Renal pelvis (tissue), 12 donors: Measurements from ENCODE around the gene ANKRD44. TPM values are rescaled to one million over a fixed set of nuclear protein-coding genes. Genes with fewer than 3 reads are reported as not detected.
"Not testable (repeated sequence)": the region's sequence is repeated elsewhere in the genome, so short reads cannot be mapped to it uniquely, and the experiment has no call there.

Experiments
- DNase-seq: peaks from one replicate; pipeline ENCODE4 v3.0.0-alpha.2; 2013
- long read RNA-seq, 16 experiments: transcript quantifications; one replicate each; lab custom pipeline, GENCODE V29; 2026
- polyA plus RNA-seq, 3 donors: library from polyadenylated mRNA; unstranded; fragments of 120-200 nt; gene quantifications; one replicate each; pipeline ENCODE4 v1.2.1, GENCODE V29; 2013; ENCODE audit not compliant: insufficient read length in 3 of 3

Gene ANKRD44
- polyA plus RNA-seq = 10 to 100 TPM in 2 of 3 donors, 1 to 10 TPM in 1; 8.8 to 13.3 (median 12.6) TPM
- long read RNA-seq, donor 1, partial matches to known transcripts = 0 of 2 reads
- long read RNA-seq, donor 1, other reads (novel, unspliced or antisense) = 0 of 2 reads
- long read RNA-seq, donor 2 = 0 reads
- long read RNA-seq, donor 3, full-length matches to known transcripts = 2 of 2 reads
- long read RNA-seq, donor 3, partial matches to known transcripts = 0 of 2 reads
- long read RNA-seq, donor 3, other reads (novel, unspliced or antisense) = 0 of 2 reads
- long read RNA-seq, donor 4, partial matches to known transcripts = 0 of 1 reads
- long read RNA-seq, donor 4, other reads (novel, unspliced or antisense) = 0 of 1 reads
- long read RNA-seq, donor 5, partial matches to known transcripts = 0 of 1 reads
- long read RNA-seq, donor 5, other reads (novel, unspliced or antisense) = 0 of 1 reads
- long read RNA-seq, donor 6 = 0 reads
- long read RNA-seq, donor 7 = 0 reads
- long read RNA-seq, donor 8, partial matches to known transcripts = 0 of 1 reads
- long read RNA-seq, donor 8, other reads (novel, unspliced or antisense) = 0 of 1 reads
- long read RNA-seq, donor 9, full-length matches to known transcripts = 1 of 1 reads
- long read RNA-seq, donor 9, partial matches to known transcripts = 0 of 1 reads
- long read RNA-seq, donor 9, other reads (novel, unspliced or antisense) = 0 of 1 reads
- long read RNA-seq, donor 10, partial matches to known transcripts = 0 of 1 reads
- long read RNA-seq, donor 10, other reads (novel, unspliced or antisense) = 0 of 1 reads
- long read RNA-seq, donor 11 = 0 reads
- long read RNA-seq, donor 12, full-length matches to known transcripts = 2 of 2 reads
- long read RNA-seq, donor 12, partial matches to known transcripts = 0 of 2 reads
- long read RNA-seq, donor 12, other reads (novel, unspliced or antisense) = 0 of 2 reads
- long read RNA-seq, donor 13, partial matches to known transcripts = 0 of 1 reads
- long read RNA-seq, donor 13, other reads (novel, unspliced or antisense) = 0 of 1 reads
- long read RNA-seq, donor 14 = 0 reads
- long read RNA-seq, donor 15, full-length matches to known transcripts = 1 of 1 reads
- long read RNA-seq, donor 15, partial matches to known transcripts = 0 of 1 reads
- long read RNA-seq, donor 15, other reads (novel, unspliced or antisense) = 0 of 1 reads
- long read RNA-seq, donor 16, full-length matches to known transcripts = 1 of 1 reads
- long read RNA-seq, donor 16, partial matches to known transcripts = 0 of 1 reads
- long read RNA-seq, donor 16, other reads (novel, unspliced or antisense) = 0 of 1 reads

- peak; percentile 81 for DNase-seq
Measured at GRCh38 chr2:197310271-197310985, at the start of gene ANKRD44. Gene ANKRD44, minus strand, starts transcription at chr2:197310780. Its CDS starts 176 bp downstream, at chr2:197310604.

GRCh38 chr2:197359859-197360258 lies 49.3 kb upstream of the ANKRD44 start:
- DNase-seq = no peak

GRCh38 chr2:197358931-197359330 lies 48.4 kb upstream of the ANKRD44 start:
- DNase-seq = no peak

GRCh38 chr2:197357986-197358385 lies 47.4 kb upstream of the ANKRD44 start:
- no peak for DNase-seq

- DNase-seq = no peak
Measured at GRCh38 chr2:197356136-197356535, 45.6 kb upstream of the ANKRD44 start.

- no peak for DNase-seq
Measured at GRCh38 chr2:197354169-197354558, 43.6 kb upstream of the ANKRD44 start.

GRCh38 chr2:197353393-197354168 lies 43.0 kb upstream of the ANKRD44 start:
- DNase-seq = no peak

- DNase-seq = no peak
Measured at GRCh38 chr2:197349699-197350098, 39.1 kb upstream of the ANKRD44 start.

- DNase-seq = no peak
Measured at GRCh38 chr2:197348721-197349360, 38.3 kb upstream of the ANKRD44 start.

GRCh38 chr2:197345846-197346370 lies 35.3 kb upstream of the ANKRD44 start:
- no peak for DNase-seq

GRCh38 chr2:197343968-197344367 lies 33.4 kb upstream of the ANKRD44 start:
- not testable (repeated sequence) for DNase-seq

- no peak for DNase-seq
Measured at GRCh38 chr2:197340591-197340990, 30.0 kb upstream of the ANKRD44 start.

GRCh38 chr2:197339496-197340220 lies 29.1 kb upstream of the ANKRD44 start:
- no peak for DNase-seq

GRCh38 chr2:197339016-197339415 lies 28.4 kb upstream of the ANKRD44 start:
- DNase-seq = no peak

- no peak for DNase-seq
Measured at GRCh38 chr2:197332641-197333040, 22.1 kb upstream of the ANKRD44 start.

GRCh38 chr2:197328461-197328860 lies 17.9 kb upstream of the ANKRD44 start:
- no peak for DNase-seq

- no peak for DNase-seq
Measured at GRCh38 chr2:197327472-197328098, 17.0 kb upstream of the ANKRD44 start.

GRCh38 chr2:197327073-197327471 lies 16.5 kb upstream of the ANKRD44 start:
- no peak for DNase-seq
